ENCODE measurements around the gene SND1. TPM values are rescaled to one million over a fixed set of nuclear protein-coding genes. Genes with fewer than 3 reads are reported as not detected.

SND1 gene
- total and polyA plus RNA-seq, 2 donors (not counting 1 experiment from before 2014, with no cell fraction given), result 137 to 174 TPM

GRCh38 chr7:128113839-128114238 lies 461.8 kb downstream of the SND1 start:
- no peak for DNase-seq (ENCODE audit: low read depth in 2 of 2)
- no peak overlapping the region for H3K27ac ChIP-seq (ENCODE audit: insufficient read depth, low read length)

DNA sequence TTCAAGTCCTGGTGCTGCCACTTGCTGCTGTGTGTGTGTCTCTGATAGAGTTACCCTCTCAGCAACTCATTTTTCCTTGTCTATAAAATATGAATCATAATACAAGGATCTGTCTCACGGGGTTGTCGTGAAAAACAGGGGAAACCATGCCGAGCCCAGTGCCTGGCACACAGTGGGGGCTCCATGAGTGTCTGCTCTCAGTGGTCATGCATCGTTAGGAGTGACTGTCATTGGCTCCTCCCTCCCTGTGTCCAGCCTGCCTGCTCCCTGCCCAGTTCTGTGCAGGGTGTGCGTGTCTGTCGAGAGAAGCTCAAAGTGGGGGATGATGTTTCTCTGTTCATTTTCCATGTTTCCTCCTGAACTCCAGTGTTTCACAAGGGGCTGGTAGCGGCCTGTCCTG lies 462.8 kb downstream of the SND1 start:
- H4K20me1 ChIP-seq (ENCODE audit: control insufficient read depth, extremely low read depth, insufficient read depth, low read length), result no peaks in the 10 kb centered on the region
- no peaks in the 10 kb centered on the region for H3K4me1 ChIP-seq (ENCODE audit: control insufficient read depth, extremely low read depth, insufficient read depth, low read length)
- TF ChIP-seq EZH2 (IDR thresholded peaks at IDR 0.05; ENCODE audit: low read length, missing control alignments) (no peak), CTCF (conservative IDR thresholded peaks at IDR 0.05 in 1 of 2, IDR thresholded peaks at IDR 0.05 in 1 of 2; ENCODE audit: low read depth in 1 of 2, low read length in 2 of 2) (no peak)
- H3K4me2 ChIP-seq (ENCODE audit: extremely low read depth, insufficient read depth, low read length), result no peak overlapping the region
- no peak overlapping the region for H3K27ac ChIP-seq (ENCODE audit: insufficient read depth, low read length)
- no peaks in the 10 kb centered on the region for H3K36me3 ChIP-seq (ENCODE audit: control insufficient read depth, insufficient read depth, low read length)
- H3K27me3 ChIP-seq (ENCODE audit: control insufficient read depth, insufficient read depth, low read length), result peaks cover 13% of the 10 kb centered on the region
- no peaks in the 10 kb centered on the region for H3K79me2 ChIP-seq (ENCODE audit: control insufficient read depth, insufficient read depth, low read length)
- H2AFZ ChIP-seq (ENCODE audit: low read length), result no peak overlapping the region
- H3K9me3 ChIP-seq (ENCODE audit: control insufficient read depth, insufficient read depth, low read depth, low read length), result no peaks in the 10 kb centered on the region
- no peak for DNase-seq (ENCODE audit: low read depth in 2 of 2)
- H3K4me3 ChIP-seq (replicated peaks in 1 of 4; ENCODE audit: control extremely low read depth in 1 of 4, insufficient read depth in 1 of 4, low read depth in 3 of 4, low read length in 4 of 4), result no peak overlapping the region
- H3K9ac ChIP-seq (ENCODE audit: insufficient read depth, low read length), result no peak overlapping the region

More at GRCh38 chr7:128113839-128114238, 461.8 kb downstream of the SND1 start:
- Histone ChIP-seq H3K9ac (ENCODE audit: insufficient read depth, low read length) (no peak overlapping the region), H3K9me3 (ENCODE audit: control insufficient read depth, insufficient read depth, low read depth, low read length) (no peaks in the 10 kb centered on the region), H2AFZ (ENCODE audit: low read length) (no peak overlapping the region), H4K20me1 (ENCODE audit: control insufficient read depth, extremely low read depth, insufficient read depth, low read length) (no peaks in the 10 kb centered on the region), H3K4me1 (ENCODE audit: control insufficient read depth, extremely low read depth, insufficient read depth, low read length) (no peaks in the 10 kb centered on the region), H3K27me3 (ENCODE audit: control insufficient read depth, insufficient read depth, low read length) (peaks cover 18% of the 10 kb centered on the region), H3K79me2 (ENCODE audit: control insufficient read depth, insufficient read depth, low read length) (no peaks in the 10 kb centered on the region), H3K36me3 (ENCODE audit: control insufficient read depth, insufficient read depth, low read length) (no peaks in the 10 kb centered on the region), H3K4me2 (ENCODE audit: extremely low read depth, insufficient read depth, low read length) (no peak overlapping the region), H3K4me3 (replicated peaks in 1 of 4; ENCODE audit: control extremely low read depth in 1 of 4, insufficient read depth in 1 of 4, low read depth in 3 of 4, low read length in 4 of 4) (no peak overlapping the region)
- no peak for TF ChIP-seq CTCF (conservative IDR thresholded peaks at IDR 0.05 in 1 of 2, IDR thresholded peaks at IDR 0.05 in 1 of 2; ENCODE audit: low read depth in 1 of 2, low read length in 2 of 2)
- TF ChIP-seq EZH2 (IDR thresholded peaks at IDR 0.05; ENCODE audit: low read length, missing control alignments), result no peak

DNA sequence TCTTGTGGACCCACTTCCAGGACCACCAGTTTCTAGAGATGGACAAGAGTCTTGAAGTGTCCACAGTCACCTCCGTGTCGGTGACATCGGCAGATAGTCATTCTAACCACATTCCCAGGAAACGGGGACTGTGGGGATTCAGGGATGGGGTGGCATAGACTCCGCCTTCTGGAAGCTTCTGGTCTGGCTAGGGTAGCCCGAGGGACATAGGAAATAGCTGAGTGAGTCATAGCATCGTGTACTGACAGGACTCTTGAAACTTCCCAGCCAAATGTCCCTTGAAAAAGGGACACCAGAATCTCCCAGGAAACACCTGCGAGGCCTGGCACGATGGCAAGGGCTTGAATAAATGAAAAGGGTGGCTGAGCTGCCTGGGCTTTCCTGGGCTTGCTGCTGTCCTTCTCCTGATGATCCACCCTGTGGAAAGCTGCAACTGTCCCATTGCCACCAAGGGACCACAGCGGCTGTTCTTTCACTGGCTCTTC lies 463.4 kb downstream of the SND1 start:
- H3K4me2 ChIP-seq (ENCODE audit: extremely low read depth, insufficient read depth, low read length), result no peak overlapping the region
- H3K27ac ChIP-seq (ENCODE audit: insufficient read depth, low read length), result no peak overlapping the region
- peaks cover 11% of the 10 kb centered on the region for H3K27me3 ChIP-seq (ENCODE audit: control insufficient read depth, insufficient read depth, low read length)
- H4K20me1 ChIP-seq (ENCODE audit: control insufficient read depth, extremely low read depth, insufficient read depth, low read length), result no peaks in the 10 kb centered on the region
- H3K36me3 ChIP-seq (ENCODE audit: control insufficient read depth, insufficient read depth, low read length), result no peaks in the 10 kb centered on the region
- H2AFZ ChIP-seq (ENCODE audit: low read length), result no peak overlapping the region
- no peak overlapping the region for H3K9ac ChIP-seq (ENCODE audit: insufficient read depth, low read length)
- DNase-seq (ENCODE audit: low read depth in 2 of 2), result no peak
- no peaks in the 10 kb centered on the region for H3K4me1 ChIP-seq (ENCODE audit: control insufficient read depth, extremely low read depth, insufficient read depth, low read length)
- H3K79me2 ChIP-seq (ENCODE audit: control insufficient read depth, insufficient read depth, low read length), result no peaks in the 10 kb centered on the region
- TF ChIP-seq EZH2 (IDR thresholded peaks at IDR 0.05; ENCODE audit: low read length, missing control alignments) (no peak), CTCF (conservative IDR thresholded peaks at IDR 0.05 in 1 of 2, IDR thresholded peaks at IDR 0.05 in 1 of 2; ENCODE audit: low read depth in 1 of 2, low read length in 2 of 2) (no peak)
- no peaks in the 10 kb centered on the region for H3K9me3 ChIP-seq (ENCODE audit: control insufficient read depth, insufficient read depth, low read depth, low read length)
- no peak overlapping the region for H3K4me3 ChIP-seq (replicated peaks in 1 of 4; ENCODE audit: control extremely low read depth in 1 of 4, insufficient read depth in 1 of 4, low read depth in 3 of 4, low read length in 4 of 4)
